ENCODE data around the gene NSUN2.

NSUN2 gene

GRCh38 chr5:6666762-6667161, 33.9 kb upstream of the NSUN2 start:
- no peak for DNase-seq (ENCODE audit: low read depth)
- H3K4me3 ChIP-seq (ENCODE audit: low read depth, low read length), result no peak overlapping the region
- TF ChIP-seq CTCF (IDR thresholded peaks at IDR 0.05; ENCODE audit: control insufficient read depth, extremely low read depth, insufficient read depth), result no peak

DNA sequence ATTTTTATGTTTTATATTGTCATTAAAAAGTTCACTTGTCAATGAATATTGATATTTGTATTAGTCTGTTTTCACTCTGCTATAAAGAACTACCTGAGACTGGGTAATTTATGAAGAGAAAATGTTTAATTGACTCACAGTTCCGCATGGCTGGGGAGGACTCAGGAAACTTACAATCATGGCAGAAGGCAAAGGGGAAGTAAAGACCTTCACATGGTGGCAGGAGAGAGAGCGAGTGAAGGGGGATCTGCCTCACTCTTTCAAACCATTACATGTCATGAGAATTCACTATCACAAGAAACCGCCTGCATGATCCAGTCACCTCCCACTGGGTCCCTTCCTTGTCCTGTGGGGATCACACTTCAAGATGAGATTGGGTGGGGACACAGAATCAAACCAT, 27.8 kb upstream of the NSUN2 start:
- H3K4me3 ChIP-seq (ENCODE audit: low read depth, low read length), result no peak overlapping the region
- no peak for DNase-seq (ENCODE audit: low read depth)
- TF ChIP-seq CTCF (IDR thresholded peaks at IDR 0.05; ENCODE audit: control insufficient read depth, extremely low read depth, insufficient read depth), result no peak

DNA sequence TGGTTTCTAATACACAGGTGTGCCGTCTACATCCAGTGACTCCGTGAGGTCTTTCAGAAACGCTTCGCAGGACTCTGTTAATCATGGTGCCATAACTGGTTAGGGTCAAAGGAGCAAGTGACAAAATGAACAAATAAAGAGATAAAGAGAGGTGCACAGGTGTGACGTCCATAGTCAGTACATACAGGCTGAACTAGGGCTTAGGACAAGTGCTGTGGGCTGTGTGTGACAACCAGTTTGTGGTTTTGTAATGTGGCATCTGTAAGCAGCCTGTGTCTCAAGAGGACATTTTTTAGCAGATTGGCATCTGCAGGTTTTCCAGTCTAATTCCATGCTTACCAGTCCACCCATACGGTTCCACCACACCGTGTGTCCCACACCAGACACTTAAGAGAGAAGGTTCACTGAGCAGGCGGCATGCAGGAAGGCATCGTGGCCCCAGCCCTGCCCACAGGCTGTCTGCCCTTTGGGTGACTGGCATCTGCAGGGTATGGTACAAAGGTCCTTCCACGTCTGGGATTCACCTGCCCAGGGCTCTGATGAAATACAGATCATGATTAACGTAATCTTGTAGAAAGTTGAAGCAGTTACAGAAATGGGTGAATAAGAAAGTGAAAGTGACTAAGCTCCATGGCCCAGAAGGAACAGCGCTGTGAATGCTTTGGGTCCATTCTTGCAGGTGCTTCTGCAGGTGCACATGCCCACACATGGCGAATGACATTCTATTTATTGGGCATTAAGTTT, 27.3 kb upstream of the NSUN2 start:
- no peak overlapping the region for H3K4me3 ChIP-seq (ENCODE audit: low read depth, low read length)
- no peak for TF ChIP-seq CTCF (IDR thresholded peaks at IDR 0.05; ENCODE audit: control insufficient read depth, extremely low read depth, insufficient read depth)
- DNase-seq (ENCODE audit: low read depth), result no peak

DNA sequence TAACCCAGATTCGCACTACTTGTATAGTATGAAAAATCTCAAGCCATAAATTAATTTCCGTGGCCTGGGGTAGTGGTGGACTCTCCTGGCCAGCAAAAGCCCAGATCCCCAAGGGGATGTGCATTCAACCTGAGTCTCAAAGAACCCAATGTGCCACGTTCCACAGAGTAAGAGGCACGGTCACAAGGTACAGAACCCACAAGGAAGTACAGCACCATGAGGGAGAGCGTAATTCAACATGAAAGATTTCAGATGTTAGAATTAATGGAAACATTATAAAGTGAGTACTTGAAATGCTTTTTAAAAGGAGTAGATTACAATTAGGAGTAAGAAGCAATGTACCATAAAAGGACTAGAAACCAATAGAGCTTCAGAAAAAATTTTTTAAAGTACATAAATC, 23.8 kb upstream of the NSUN2 start:
- no peak for TF ChIP-seq CTCF (IDR thresholded peaks at IDR 0.05; ENCODE audit: control insufficient read depth, extremely low read depth, insufficient read depth)
- no peak for DNase-seq (ENCODE audit: low read depth)
- H3K4me3 ChIP-seq (ENCODE audit: low read depth, low read length), result no peak overlapping the region

GRCh38 chr5:6655432-6655831, 22.6 kb upstream of the NSUN2 start:
- no peak overlapping the region for H3K4me3 ChIP-seq (ENCODE audit: low read depth, low read length)
- TF ChIP-seq CTCF (IDR thresholded peaks at IDR 0.05; ENCODE audit: control insufficient read depth, extremely low read depth, insufficient read depth), result no peak
- no peak for DNase-seq (ENCODE audit: low read depth)

GRCh38 chr5:6652025-6652424, 19.2 kb upstream of the NSUN2 start:
- no peak for DNase-seq (ENCODE audit: low read depth)
- no peak for TF ChIP-seq CTCF (IDR thresholded peaks at IDR 0.05; ENCODE audit: control insufficient read depth, extremely low read depth, insufficient read depth)
- no peak overlapping the region for H3K4me3 ChIP-seq (ENCODE audit: low read depth, low read length)

DNA sequence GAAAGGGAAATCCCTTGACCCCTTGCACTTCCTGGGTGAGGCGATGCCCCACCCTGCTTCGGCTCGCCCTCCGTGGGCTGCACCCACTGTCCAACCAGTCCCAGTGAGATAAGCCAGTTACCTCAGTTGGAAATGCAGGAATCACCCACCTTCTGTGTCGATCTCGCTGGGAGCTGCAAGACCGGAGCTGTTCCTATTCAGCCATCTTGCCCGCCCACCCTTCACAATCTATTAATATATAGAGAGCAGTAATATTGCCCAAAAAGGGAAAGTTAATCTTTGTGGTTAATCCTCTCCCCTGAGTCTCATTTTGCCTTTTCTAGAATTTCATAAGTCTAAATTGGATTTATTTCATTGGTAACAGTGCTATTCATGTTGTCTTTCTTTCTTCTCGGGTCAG, 16.8 kb upstream of the NSUN2 start:
- no peak overlapping the region for H3K4me3 ChIP-seq (ENCODE audit: low read depth, low read length)
- no peak for TF ChIP-seq CTCF (IDR thresholded peaks at IDR 0.05; ENCODE audit: control insufficient read depth, extremely low read depth, insufficient read depth)
- no peak for DNase-seq (ENCODE audit: low read depth)
